GM12873 (cell line): ENCODE data around the gene INPP5J.

ENCODE experiments used
- CTCF ChIP-seq: IDR thresholded peaks from 2 replicates; pipeline ENCODE4 v1.5.1; 2012; ENCODE audit warnings: low read depth, mild to moderate bottlenecking, moderate library complexity, low read length, control low read depth; ENCODE audit not compliant: insufficient read depth; ENCODE audit errors: missing control alignments

INPP5J gene

GRCh38 chr22:31122532-31123291 lies at the start of gene INPP5J:
INPP5J (plus strand) TSS chr22:31122966; CDS start chr22:31123015, 49 bp downstream.
- no peak for TF ChIP-seq CTCF

GRCh38 chr22:31075961-31076360 lies 46.8 kb upstream of the INPP5J start:
- TF ChIP-seq CTCF: no peak

GRCh38 chr22:31077681-31078080 lies 45.1 kb upstream of the INPP5J start:
- TF ChIP-seq CTCF: no peak

GRCh38 chr22:31079095-31079642 lies 43.6 kb upstream of the INPP5J start:
- TF ChIP-seq CTCF: no peak

- no peak for TF ChIP-seq CTCF
Measured at GRCh38 chr22:31080164-31080847, 42.5 kb upstream of the INPP5J start.

GRCh38 chr22:31080848-31081649 lies 41.7 kb upstream of the INPP5J start, which contains the start of gene SMTN:
SMTN (plus strand) TSS chr22:31081318; CDS start chr22:31083259, 1,941 bp downstream.
- TF ChIP-seq CTCF: no peak
